K562 (cell line): Measurements from ENCODE around the gene GRIA4. TPM values are rescaled to one million over a fixed set of nuclear protein-coding genes. Genes with fewer than 3 reads are reported as not detected.
"Not testable (repeated sequence)": the region's sequence is repeated elsewhere in the genome, so short reads cannot be mapped to it uniquely, and the experiment has no call there.

ENCODE experiments used
- ATAC-seq: fragments of 200-7000 bp; cut with Tn5 transposase; 3 replicates; pipeline ENCODE4 v1.9.1; 2020; ENCODE audit warnings: moderate library complexity
- BruUV-seq: library from RNA; stranded (reverse); fragments of 400-500 nt; replicated peaks from 2 replicates; lab custom pipeline; 2021; lab: Mats Ljungman, UMichigan
- CTCF ChIA-PET: fragments of 300-600 bp; formaldehyde crosslinking; extraction: SDS; loops from one replicate; lab custom pipeline; 2021; ENCODE audit warnings: low intra/inter-chr PET ratio; lab: Yijun Ruan, JAX
- POLR2A ChIA-PET: fragments of 300-600, 350-650 bp; sonication (Branson Sonifier 250); formaldehyde crosslinking; extraction: SDS; loops from one replicate; lab custom pipeline; 2021; ENCODE audit warnings: antibody characterized with exemption, inconsistent platforms; lab: Yijun Ruan, JAX
- DNase-seq, 4 experiments: peaks; one replicate each; pipeline versions ENCODE4 v3.0.0 to v3.0.0-alpha.2; 2011 to 2018; ENCODE audit warnings: low spot score in 3 of 4, mixed read lengths in 3 of 4; ENCODE audit errors: extremely low read depth in 1 of 4
- FAIRE-seq: peaks from 2 replicates; lab custom pipeline; 2011; peaks lifted over from hg19 to GRCh38; lab: Jason Lieb, UNC
- H2AFZ ChIP-seq: 2 replicates; pipeline ENCODE4 v1.6.0; 2011; ENCODE audit warnings: low read depth, low read length, control low read depth, inconsistent platforms
- H3K27ac ChIP-seq: fragments of 200-600 bp; 3 replicates; pipeline ENCODE4 v1.8.0; 2011; ENCODE audit warnings: low read depth, mild to moderate bottlenecking, control low read depth, inconsistent platforms, low read length, moderate library complexity, mixed read lengths; ENCODE audit errors: extremely low read depth
- H3K27me3 ChIP-seq, 2 experiments: fragments of 300-600 bp in 1 of 2; 2 replicates in 1 of 2; 3 replicates in 1 of 2; pipeline versions ENCODE4 v1.6.0 to v1.8.0; 2011; ENCODE audit warnings: inconsistent platforms in 2 of 2, low read length in 2 of 2, mild to moderate bottlenecking in 1 of 2, mixed read lengths in 1 of 2, moderate library complexity in 1 of 2; ENCODE audit not compliant: control insufficient read depth in 2 of 2, insufficient read depth in 2 of 2
- H3K36me3 ChIP-seq: fragments of 300-600 bp; 3 replicates; pipeline ENCODE4 v1.8.0; 2011; ENCODE audit warnings: mild to moderate bottlenecking, low read length, inconsistent platforms; ENCODE audit not compliant: control insufficient read depth, insufficient read depth
- H3K4me1 ChIP-seq, 2 experiments: fragments of 200-600 bp in 1 of 2; replicated peaks in 1 of 2; 2 replicates in 1 of 2; 3 replicates in 1 of 2; pipeline versions ENCODE4 v1.5.1 to v1.8.0; 2011; ENCODE audit warnings: inconsistent platforms in 2 of 2, low read length in 2 of 2, mild to moderate bottlenecking in 1 of 2, mixed read lengths in 1 of 2, moderate library complexity in 1 of 2; ENCODE audit not compliant: control insufficient read depth in 2 of 2, insufficient read depth in 2 of 2
- H3K4me2 ChIP-seq: 2 replicates; pipeline ENCODE4 v1.6.1; 2011; ENCODE audit warnings: low read length, control low read depth, inconsistent platforms, mixed read lengths; ENCODE audit not compliant: insufficient read depth
- H3K4me3 ChIP-seq: fragments of 200-600 bp; sonication (generic), shearing (Covaris generic); 2 replicates; pipeline ENCODE4 v1.5.1; 2016; ENCODE audit warnings: control low read depth, inconsistent platforms
- H3K79me2 ChIP-seq: fragments of 200-600 bp; 3 replicates; pipeline ENCODE4 v1.8.0; 2011; ENCODE audit warnings: low read length, inconsistent platforms; ENCODE audit not compliant: control insufficient read depth, insufficient read depth
- H3K9ac ChIP-seq, 2 experiments: 2 replicates each; pipeline versions ENCODE4 v1.6.0 to v1.6.1; 2011; ENCODE audit warnings: low read depth in 2 of 2, low read length in 2 of 2, control low read depth in 1 of 2, inconsistent platforms in 1 of 2, mild to moderate bottlenecking in 1 of 2, mixed read lengths in 1 of 2; ENCODE audit not compliant: insufficient read depth in 1 of 2
- H3K9me1 ChIP-seq: one replicate; pipeline ENCODE4 v1.6.0; 2011; ENCODE audit warnings: inconsistent platforms, mild to moderate bottlenecking, low read length, moderate library complexity; ENCODE audit not compliant: control insufficient read depth, insufficient read depth
- H3K9me3 ChIP-seq: replicated peaks from 2 replicates; pipeline ENCODE4 v1.5.1; 2011; ENCODE audit warnings: low read depth, low read length, inconsistent platforms; ENCODE audit not compliant: control insufficient read depth, insufficient read depth
- H4K20me1 ChIP-seq: replicated peaks from 2 replicates; pipeline ENCODE4 v1.6.1; 2011; ENCODE audit warnings: low read length, inconsistent platforms, mixed read lengths; ENCODE audit not compliant: control insufficient read depth, insufficient read depth
- HDAC1 ChIP-seq, 2 experiments: fragments of 450-650 bp; IDR thresholded peaks; 2 replicates each; pipeline ENCODE4 v1.6.1; 2016 to 2017; ENCODE audit warnings: inconsistent platforms in 1 of 2, mild to moderate bottlenecking in 1 of 2, moderate library complexity in 1 of 2
- ZKSCAN8 ChIP-seq: fragments of 200-800 bp; sonication (Bioruptor generic); IDR thresholded peaks from 2 replicates; pipeline ENCODE4 v1.6.1; 2016; ENCODE audit warnings: missing genetic modification characterization, missing compliant biosample characterization
- ZNF764 ChIP-seq: fragments of 250-450 bp; sonication (Bioruptor Pico); IDR thresholded peaks from 2 replicates; pipeline ENCODE4 v1.4.0; 2020; ENCODE audit warnings: low read depth, mild to moderate bottlenecking, moderate library complexity
- WGBS: fragments of 100-300 bp; shearing (Covaris generic); methylation state at CpG from one replicate; pipeline ENCODE4 v1.1.6; 2016; ENCODE audit warnings: low coverage, mixed read lengths; ENCODE audit not compliant: insufficient coverage; ENCODE audit errors: missing lambda C conversion rate; 5-methylcytosine and 5-hydroxymethylcytosine counted together
- in situ Hi-C: fragments of 300-500 bp; cut with MboI; formaldehyde crosslinking; loops from 4 replicates; pipeline ENCODE4 v1.15.0; 2018; ENCODE audit warnings: inconsistent platforms, mixed read lengths
- intact Hi-C: fragments of 100-400 bp; cut with micrococcal nuclease; formaldehyde crosslinking; loops from 2 replicates; pipeline ENCODE4 v1.14.2; 2022
- polyA plus RNA-seq, 8 experiments: library from polyadenylated mRNA; depleted of rRNA in 4 of 8; stranded (reverse) in 5 of 8; unstranded in 3 of 8; fragments of >200 nt; fragmentation: Nextera tagmentation in 2 of 8; fragmentation: Illumina TruSeq in 1 of 8; extraction: Ambion mirVana in 2 of 8; extraction: Trizol in 1 of 8; gene quantifications; 2 replicates each; pipeline versions ENCODE4 v1.2.1 to v1.2.3, GENCODE V29; 2011 to 2014; ENCODE audit warnings: inconsistent platforms in 1 of 8, missing spikeins in 1 of 8
- total RNA-seq, 7 experiments: library from RNA; depleted of rRNA in 6 of 7; stranded (reverse); fragments of >200 nt in 6 of 7; fragmentation: Illumina TruSeq in 2 of 7; extraction: Trizol in 2 of 7; gene quantifications; 2 replicates each; pipeline versions ENCODE4 v1.2.1 to v1.2.3, GENCODE V29; 2011 to 2021; ENCODE audit warnings: low replicate concordance in 1 of 7

The GRIA4 gene
- total and polyA plus RNA-seq, 9 of the 15 experiments (the other 6 are each of a cell fraction or from before 2014, with no cell fraction given): not detected

DNA sequence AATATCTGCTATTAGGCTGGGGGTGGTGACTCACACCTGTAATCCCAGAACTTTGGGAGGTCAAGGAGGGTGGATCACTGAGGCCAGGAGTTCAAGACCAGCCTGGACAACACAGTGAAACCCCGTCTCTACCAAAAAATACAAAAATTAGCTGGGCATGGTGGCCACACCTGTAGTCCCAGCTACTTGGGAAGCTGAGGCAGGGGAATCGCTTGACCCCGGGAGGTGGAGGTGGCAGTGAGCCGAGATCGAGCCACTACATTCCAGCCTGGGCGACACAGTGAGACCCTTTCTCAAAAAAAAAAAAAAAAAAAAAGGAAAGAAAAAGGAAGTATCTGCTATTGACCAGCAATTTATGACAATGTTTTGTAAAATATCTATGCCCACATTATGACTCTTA, 176.0 kb downstream of the GRIA4 start:
- FAIRE-seq, H3K9me1 ChIP-seq, DNase-seq, CTCF ChIA-PET, H3K9me3 ChIP-seq, H3K79me2 ChIP-seq, BruUV-seq, POLR2A ChIA-PET, H3K9ac ChIP-seq, H3K27me3 ChIP-seq, in situ Hi-C loops, H2AFZ ChIP-seq, H3K4me3 ChIP-seq, ATAC-seq, H3K27ac ChIP-seq, H3K4me2 ChIP-seq, H3K36me3 ChIP-seq, H4K20me1 ChIP-seq, intact Hi-C loops, H3K4me1 ChIP-seq: not testable (repeated sequence)
- WGBS: 4% methylated on average over 5 of the region's 6 CpGs

DNA sequence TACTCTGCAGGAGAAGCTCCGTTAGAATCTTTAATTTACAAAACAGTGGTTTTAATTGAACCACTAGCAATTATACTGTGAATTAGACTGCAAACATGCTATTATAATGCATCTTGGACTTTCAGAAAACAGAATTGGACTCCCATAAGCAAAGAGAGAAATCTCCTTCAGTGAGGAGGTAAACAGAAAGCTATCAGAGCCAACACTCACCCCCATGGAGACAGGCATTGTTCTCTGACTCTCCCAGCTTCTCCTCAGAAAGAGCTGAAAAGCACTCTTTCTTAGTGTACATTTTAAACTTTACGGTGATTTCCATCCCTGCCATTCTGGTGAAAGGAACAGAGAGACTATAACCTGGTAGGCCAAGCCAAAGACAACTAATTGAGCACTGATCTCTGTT, 176.9 kb downstream of the GRIA4 start:
- Histone ChIP-seq H3K27ac (no peak overlapping the region), H3K36me3 (no peaks in the 10 kb centered on the region), H3K79me2 (no peaks in the 10 kb centered on the region), H3K9me1 (no peaks in the 10 kb centered on the region), H3K9me3 (no peaks in the 10 kb centered on the region), H3K9ac (no peak overlapping the region), H2AFZ (no peak overlapping the region)
- no peak for DNase-seq
- BruUV-seq: no TSS peak
- POLR2A ChIA-PET: no interaction called here
- FAIRE-seq: no peak
- WGBS: 6% methylated on average over 2 of the region's 2 CpGs
- no peak for TF ChIP-seq HDAC1 (IDR thresholded peaks at IDR 0.05)
- no peak for TF ChIP-seq ZNF764
- no peak for TF ChIP-seq ZKSCAN8 (CRISPR knock-in tag)
- TF ChIP-seq, all 486 proteins: peak for 0
- intact Hi-C loops: no loop called here
- no peak overlapping the region for H3K4me2 ChIP-seq
- H3K4me3 ChIP-seq: no peak overlapping the region
- no peaks in the 10 kb centered on the region for H4K20me1 ChIP-seq
- no peaks in the 10 kb centered on the region for H3K4me1 ChIP-seq
- in situ Hi-C loops: no loop called here
- CTCF ChIA-PET: no interaction called here
- ATAC-seq: no peak
- no peaks in the 10 kb centered on the region for H3K27me3 ChIP-seq
